GM12878 (cell line): ENCODE data around the gene SYNGR4.

ENCODE experiments used
- BCLAF1 ChIP-seq: fragments of 450-650 bp; IDR thresholded peaks from 2 replicates; pipeline ENCODE4 v1.6.1; 2017; ENCODE audit warnings: antibody characterized with exemption, mild to moderate bottlenecking, moderate library complexity
- CTCF ChIP-seq, 3 experiments: IDR thresholded peaks in 2 of 3; conservative IDR thresholded peaks in 1 of 3; 2 replicates each; pipeline ENCODE4 v1.5.1; 2011; ENCODE audit warnings: low read depth in 3 of 3, low read length in 3 of 3, mild to moderate bottlenecking in 3 of 3, control low read depth in 2 of 3, moderate library complexity in 2 of 3, inconsistent platforms in 1 of 3, mixed read lengths in 1 of 3; ENCODE audit not compliant: control insufficient read depth in 2 of 3, insufficient read depth in 1 of 3; ENCODE audit errors: extremely low read depth in 1 of 3
- EGR1 ChIP-seq, 2 experiments: IDR thresholded peaks; 1 replicate in 1 of 2; 2 replicates in 1 of 2; pipeline ENCODE4 v1.6.1; 2011 to 2012; ENCODE audit warnings: low read depth in 2 of 2, low read length in 2 of 2, borderline replicate concordance in 1 of 2, mild to moderate bottlenecking in 1 of 2, moderate library complexity in 1 of 2
- EZH2 ChIP-seq: IDR thresholded peaks from 2 replicates; pipeline ENCODE4 v1.6.1; 2012; ENCODE audit warnings: low read depth, mild to moderate bottlenecking, control low read depth, inconsistent platforms, low read length, borderline replicate concordance; ENCODE audit not compliant: control insufficient read depth
- IKZF2 ChIP-seq, 2 experiments: fragments of 450-650 bp; IDR thresholded peaks; 2 replicates each; pipeline ENCODE4 v1.6.1; 2017; ENCODE audit warnings: mild to moderate bottlenecking in 2 of 2, moderate library complexity in 2 of 2
- NBN ChIP-seq: fragments of 450-650 bp; IDR thresholded peaks from 2 replicates; pipeline ENCODE4 v1.6.1; 2016
- PML ChIP-seq: IDR thresholded peaks from 2 replicates; pipeline ENCODE4 v1.6.1; 2012; ENCODE audit warnings: low read length, inconsistent platforms
- POLR2AphosphoS5 ChIP-seq: IDR thresholded peaks from 2 replicates; pipeline ENCODE4 v1.6.1; 2011; ENCODE audit warnings: mild to moderate bottlenecking, low read length, inconsistent platforms
- RB1 ChIP-seq: fragments of 450-650 bp; formaldehyde crosslinking; IDR thresholded peaks from 2 replicates; pipeline ENCODE4 v1.6.1; 2017; ENCODE audit warnings: mild to moderate bottlenecking, borderline replicate concordance
- SRF ChIP-seq, 2 experiments: IDR thresholded peaks; 2 replicates each; pipeline ENCODE4 v1.6.1; 2011; ENCODE audit warnings: low read depth in 2 of 2, low read length in 2 of 2, mild to moderate bottlenecking in 1 of 2, moderate library complexity in 1 of 2
- TAF1 ChIP-seq: IDR thresholded peaks from 2 replicates; pipeline ENCODE4 v1.6.1; 2011; ENCODE audit warnings: mild to moderate bottlenecking, low read depth, low read length, borderline replicate concordance
- YY1 ChIP-seq: IDR thresholded peaks from 2 replicates; pipeline ENCODE4 v1.6.1; 2011; ENCODE audit warnings: low read depth, mild to moderate bottlenecking, low read length

- TF ChIP-seq YY1 (no peak), TAF1 (no peak), IKZF2 (IDR thresholded peaks at IDR 0.05) (no peak), CTCF (IDR thresholded peaks at IDR 0.05 in 2 of 3, conservative IDR thresholded peaks at IDR 0.05 in 1 of 3; ENCODE audit: control insufficient read depth in 2 of 3, extremely low read depth in 1 of 3, insufficient read depth in 1 of 3, low read depth in 3 of 3, low read length in 3 of 3) (no peak), POLR2AphosphoS5 (no peak), NBN (no peak), EZH2 (no peak), EGR1 (IDR thresholded peaks at IDR 0.05; ENCODE audit: borderline replicate concordance in 1 of 2, low read depth in 2 of 2, low read length in 2 of 2) (no peak), SRF (IDR thresholded peaks at IDR 0.05; ENCODE audit: low read depth in 2 of 2, low read length in 2 of 2) (no peak), PML (no peak), BCLAF1 (no peak), RB1 (no peak)
Observed at GRCh38 chr19:48341515-48342413, 22.4 kb upstream of the SYNGR4 start.
